ENCODE results near the gene SLC29A3.
A peak's percentile ranks its signal among the peaks of the same experiment; 100 is the strongest.
"Not testable (repeated sequence)": the region's sequence is repeated elsewhere in the genome, so short reads cannot be mapped to it uniquely, and the experiment has no call there.

The SLC29A3 gene

DNA sequence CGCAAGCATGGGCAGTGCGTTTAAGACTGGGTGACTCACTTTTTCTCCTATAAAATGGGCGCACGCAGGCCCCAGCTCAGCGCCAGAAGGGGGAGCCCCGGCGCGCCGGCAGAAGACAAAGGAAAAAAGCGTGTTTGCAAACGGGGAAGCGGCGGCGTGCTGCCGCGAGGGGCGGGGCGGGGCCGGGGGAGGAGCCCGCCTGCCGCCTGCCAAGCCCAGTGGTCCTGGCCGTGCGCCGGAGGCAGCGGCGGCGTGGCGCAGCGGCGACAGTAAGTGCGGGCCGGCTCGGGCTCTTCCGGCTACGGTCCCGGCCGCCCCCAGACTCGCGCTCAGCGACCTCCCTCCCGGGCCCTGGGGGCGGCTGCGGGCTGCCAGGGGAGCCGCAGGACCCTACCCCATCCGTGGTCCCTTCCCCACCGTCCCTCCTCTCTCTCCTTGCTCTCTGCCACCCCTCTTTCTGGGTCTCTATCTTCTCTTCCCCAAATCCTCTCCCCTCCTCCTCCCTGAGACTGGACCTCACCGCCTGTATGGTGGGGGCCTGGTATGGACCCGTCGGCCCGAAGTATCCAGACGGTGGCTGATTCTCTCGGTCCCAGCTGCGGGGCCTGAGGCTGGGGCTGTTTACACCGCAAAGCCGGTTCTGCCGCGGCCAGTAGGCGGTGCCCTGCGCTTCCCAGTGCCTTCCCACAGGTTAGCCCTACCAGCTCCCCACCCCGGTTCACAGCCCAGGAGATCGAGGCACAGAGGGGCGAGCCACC lies at the start of gene SLC29A3:
SLC29A3 (plus strand) TSS at position 218 of the 758 bp plus-strand sequence; CDS start at position 269, 51 bp downstream.
- peak; percentile 96 for DNase-seq (ENCODE audit: low spot score)

DNA sequence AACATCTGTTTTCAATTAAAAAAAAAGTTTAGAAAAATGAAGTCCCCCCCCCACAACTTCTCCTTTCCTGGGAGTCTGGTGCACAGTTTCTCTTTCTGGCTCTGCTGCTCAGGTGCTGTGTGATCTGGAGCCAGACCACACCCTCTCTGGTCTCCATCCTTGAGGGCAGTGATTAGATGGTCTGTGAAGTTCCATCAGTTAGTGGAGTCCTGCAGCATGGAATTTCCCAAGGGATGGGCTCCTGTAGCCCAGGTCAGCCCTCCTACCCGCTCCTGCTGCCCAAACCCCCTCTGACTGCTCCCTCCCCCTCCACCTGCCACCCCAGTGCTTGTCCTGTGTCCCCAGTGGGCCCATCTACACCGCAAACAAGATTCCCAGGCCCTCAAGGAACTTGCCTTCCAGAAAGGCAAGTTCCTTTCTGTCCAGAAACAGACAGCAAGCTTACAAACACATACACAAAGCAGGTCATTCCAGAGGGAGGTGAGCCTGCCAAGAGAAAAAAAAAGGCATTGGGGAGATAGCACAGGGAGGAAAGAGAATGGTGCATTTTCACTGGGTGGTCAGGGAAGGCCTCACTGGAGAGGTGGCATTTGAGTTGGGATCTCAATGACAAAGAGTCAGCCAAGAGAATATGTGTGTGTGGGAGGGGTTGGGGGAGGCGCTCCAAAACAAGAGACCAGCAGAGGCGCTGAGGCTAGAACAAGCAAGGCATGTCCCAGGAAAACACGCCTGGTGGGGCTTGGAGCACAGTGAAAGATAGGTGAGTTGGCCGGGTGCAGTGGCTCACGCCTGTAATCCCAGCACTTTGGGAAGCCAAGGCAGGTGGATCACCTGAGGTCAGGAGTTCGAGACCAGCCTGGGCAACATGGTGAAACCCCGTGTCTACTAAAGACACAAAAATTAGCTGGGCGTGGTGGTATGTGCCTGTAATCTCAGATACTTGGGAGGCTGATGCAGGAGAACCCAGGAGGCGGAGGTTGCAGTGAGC lies 49.5 kb upstream of the SLC29A3 start:
- DNase-seq (ENCODE audit: low spot score), result no peak

DNA sequence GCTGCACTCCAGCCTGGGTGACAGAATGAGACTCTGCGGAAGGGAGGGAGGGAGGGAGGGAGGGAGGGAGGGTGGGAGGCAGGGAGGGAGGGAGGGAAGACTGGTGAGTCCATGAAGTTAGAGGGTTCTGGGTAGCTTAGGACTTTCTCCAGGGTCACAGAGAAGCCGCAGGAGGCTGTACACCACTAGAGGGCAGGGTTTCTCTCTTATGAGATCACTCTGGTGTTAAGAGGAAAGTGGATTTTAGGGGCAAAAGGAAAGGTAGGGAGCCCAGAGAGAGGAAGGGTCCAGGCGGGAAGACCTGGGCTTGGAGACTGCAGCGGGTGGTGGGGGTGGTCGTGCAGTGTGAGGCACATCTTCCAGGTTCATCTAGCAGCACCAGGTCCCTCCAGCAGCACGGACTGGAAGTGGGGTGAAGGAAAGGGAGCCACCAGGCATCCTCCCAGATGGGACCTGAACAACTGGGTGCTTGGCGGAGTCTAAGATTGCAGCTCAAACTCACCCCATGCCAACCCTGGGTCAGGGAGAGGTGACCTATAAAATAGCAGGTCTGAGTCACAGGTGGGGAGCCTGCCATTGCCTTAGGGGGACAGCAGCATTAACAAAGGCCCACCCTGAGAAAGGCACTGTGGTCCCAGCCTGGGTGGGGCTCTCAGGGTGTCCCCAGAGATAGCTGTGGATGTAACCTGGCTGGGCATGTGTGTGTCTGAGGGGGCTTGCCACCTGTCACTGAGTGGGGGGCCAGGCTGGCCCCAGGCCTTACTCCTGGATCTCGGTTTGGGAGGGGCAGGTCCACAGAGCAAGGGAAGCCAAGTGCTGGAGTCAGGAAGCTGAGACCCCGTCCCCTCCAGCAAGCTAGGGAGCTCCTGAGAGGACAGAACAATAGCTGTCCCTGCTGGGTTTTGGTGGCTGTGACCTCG lies 48.5 kb upstream of the SLC29A3 start:
- DNase-seq (ENCODE audit: low spot score), result peak; percentile 83

DNA sequence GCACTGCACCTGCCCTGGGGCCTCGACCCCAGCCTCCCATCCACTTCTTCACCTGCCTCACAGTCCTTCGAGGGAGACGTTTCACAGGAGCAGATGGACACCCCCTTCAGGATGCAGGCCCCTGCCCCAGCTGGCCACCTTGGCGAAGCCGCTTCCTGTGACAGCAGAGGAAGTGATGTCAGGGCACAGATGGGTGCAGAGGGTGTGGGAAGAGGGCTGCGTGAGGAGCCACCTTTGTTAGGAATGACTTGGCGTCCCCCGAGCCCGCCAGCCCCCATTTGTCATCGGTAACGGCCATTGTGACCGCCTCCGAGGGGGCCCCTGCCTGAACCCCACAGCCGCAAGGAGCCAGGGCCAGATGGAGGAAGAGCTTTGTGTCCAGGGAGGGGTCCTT lies 47.4 kb upstream of the SLC29A3 start:
- DNase-seq (ENCODE audit: low spot score), result no peak

DNA sequence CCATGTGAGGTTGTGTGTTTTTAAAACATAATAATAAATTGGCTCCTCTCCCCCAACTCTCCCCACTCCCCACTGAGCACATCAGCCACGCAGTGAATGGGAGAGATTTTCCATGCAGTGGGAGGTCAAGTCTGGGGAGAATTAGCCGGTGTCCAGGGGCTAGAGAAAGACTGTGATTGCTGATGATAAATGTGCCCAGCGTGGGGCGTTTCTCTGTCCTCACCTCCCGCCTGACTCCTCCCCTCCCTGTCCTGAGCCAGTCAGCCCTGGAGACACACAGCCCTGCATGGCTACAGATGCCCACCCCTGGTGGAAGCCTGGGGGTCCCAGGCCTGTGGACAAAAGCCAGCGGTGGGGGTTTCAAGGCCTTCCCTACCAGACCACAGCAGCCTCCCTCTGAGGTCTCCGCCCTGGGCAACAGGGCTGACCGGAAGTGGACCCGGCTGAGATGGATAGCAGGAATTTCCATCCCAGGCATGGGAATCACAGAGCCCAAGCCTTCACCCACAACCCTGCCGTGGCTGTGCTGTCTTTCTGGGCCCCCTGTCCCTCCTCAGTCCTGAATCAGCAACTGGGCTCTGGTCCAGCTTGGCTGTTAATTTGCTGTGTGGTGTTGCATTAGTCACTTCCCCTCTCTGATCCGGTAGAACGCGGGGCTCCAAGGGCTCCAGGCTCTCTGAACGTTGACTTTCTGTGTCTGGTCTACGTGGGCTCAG lies 46.8 kb upstream of the SLC29A3 start:
- peak; percentile 71 for DNase-seq (ENCODE audit: low spot score)

DNA sequence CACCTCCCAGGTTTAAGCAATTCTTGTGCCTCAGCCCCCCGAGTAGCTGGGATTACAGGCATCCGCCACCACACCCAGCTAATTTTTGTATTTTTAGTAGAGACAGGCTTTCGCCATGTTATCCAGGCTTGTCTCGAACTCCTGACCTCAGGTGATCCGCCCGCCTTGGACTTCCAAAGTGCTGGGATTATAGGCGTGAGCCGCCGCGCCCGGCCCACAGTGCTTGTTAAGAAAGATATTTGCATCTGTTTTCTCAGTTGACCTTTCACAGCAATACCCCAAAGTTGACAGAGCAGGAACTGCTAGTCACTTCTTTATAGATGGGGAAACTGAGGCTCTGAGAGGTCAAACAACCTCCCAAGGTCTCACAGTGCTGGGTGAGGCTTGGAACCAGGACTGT lies 46.1 kb upstream of the SLC29A3 start:
- DNase-seq (ENCODE audit: low spot score), result not testable (repeated sequence)

DNA sequence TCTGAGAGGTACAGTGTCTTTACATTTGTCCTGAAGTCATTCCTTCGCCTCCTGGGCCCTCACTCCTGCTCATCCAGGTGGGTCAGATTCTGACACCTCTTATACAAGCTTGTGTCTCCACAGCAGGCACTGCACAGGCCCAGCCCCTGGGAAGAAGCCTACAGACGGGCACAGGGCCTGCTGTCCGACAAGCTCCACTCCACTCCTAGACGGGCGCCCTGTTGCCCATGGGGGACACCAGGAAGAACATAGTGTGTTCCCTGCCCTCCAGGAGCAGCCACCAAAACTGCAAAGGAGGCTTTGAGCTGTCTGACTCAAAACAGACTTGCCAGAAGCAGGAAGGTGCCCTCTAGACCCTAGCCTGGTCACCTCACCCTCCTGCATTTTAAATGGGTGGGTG lies 45.6 kb upstream of the SLC29A3 start:
- no peak for DNase-seq (ENCODE audit: low spot score)

DNA sequence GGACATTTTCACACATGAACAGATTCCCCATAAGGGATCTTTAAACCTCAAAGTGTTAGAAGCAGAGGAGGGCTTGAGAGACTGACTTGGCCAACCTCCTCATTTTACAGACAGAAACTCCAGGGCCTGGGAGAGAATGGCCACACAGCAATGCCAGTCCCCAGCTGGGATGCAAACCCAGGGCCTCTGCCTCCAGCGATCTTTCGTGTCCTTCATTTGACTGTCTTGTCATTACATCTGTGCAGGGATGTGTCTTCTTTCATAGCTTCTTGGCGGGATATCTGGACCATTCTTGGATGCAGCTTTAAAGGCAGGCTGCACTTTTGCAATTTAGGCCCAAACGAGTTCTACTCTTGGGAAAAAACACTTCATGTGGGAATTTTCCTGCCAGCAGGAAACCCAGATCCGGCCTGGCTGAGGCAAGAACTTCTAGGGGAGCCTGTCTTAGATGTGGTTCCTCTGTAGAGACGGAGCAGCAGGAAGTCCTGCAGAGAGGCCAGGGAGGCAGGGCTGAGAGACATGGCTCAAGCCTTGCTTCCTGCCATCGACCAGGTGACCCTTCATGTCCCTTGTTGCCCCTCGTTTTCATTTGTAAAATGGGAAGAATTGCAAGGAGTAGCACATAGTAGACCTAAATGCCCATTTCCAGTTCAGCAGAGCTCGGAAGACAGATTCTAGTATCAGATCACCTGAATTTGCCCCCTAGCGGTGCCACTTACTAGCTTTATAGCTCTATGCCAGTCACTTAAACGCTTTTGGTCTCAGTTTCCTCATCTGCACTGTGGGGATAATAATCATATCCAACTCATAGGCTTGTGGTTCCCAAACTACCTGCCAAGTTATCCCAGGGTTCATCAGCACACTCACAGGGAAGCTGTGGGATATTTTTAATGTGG lies 43.9 kb upstream of the SLC29A3 start:
- no peak for DNase-seq (ENCODE audit: low spot score)

DNA sequence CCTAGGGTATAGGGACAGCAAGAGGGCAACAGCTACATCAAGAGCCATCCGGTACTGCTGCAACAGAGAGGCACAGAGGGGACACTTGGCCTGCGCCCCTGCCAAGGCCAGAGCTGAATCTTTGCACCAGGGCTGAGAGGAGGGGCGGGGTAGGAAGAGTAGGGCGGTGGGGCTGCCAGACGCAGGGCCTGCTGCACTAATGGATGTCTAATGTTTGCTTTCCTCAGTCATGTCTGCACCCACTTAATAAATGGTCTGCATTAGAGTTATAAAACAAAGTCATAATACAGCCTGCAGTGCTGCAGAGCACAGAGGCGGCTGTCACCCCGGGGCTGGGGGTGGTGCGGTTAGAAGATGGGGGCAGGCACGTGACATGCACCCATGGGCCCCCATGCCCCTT lies 42.2 kb upstream of the SLC29A3 start:
- DNase-seq (ENCODE audit: low spot score), result no peak

DNA sequence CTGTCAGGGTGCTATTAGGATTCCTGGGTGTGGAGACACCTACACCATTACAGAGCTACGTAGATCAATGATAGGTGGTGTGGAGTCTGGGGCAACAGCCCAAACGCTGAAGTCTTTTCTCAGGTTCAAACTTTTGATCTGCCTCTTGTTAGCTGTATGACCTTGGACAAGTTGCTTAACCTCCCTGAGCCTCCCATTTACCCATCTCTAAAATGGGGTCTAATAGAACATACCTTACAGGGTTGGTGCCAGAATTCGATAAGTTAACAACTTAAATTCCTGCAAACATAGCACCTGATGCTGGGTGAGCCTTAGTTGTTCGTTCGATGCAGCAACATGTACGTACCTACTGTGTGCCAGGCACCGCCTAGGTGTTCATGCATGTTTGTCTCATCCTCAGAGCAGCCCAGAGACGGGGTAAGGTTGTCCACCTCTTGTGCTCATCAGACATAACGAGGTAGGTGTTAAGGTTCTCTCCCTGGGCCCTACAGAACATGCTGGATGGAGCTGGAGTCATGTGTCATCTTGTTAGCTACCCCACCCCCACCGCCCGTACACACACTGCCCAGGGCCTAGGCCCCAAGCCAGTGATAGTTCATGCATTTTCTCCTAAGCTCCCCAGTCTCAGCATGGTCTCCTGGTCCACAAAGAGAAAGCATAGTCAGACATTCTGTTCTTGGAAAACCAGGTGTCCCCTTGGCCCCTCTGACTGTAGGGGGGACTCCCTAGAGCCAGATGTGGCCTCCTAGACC lies 41.0 kb upstream of the SLC29A3 start:
- DNase-seq (ENCODE audit: low spot score), result no peak

DNA sequence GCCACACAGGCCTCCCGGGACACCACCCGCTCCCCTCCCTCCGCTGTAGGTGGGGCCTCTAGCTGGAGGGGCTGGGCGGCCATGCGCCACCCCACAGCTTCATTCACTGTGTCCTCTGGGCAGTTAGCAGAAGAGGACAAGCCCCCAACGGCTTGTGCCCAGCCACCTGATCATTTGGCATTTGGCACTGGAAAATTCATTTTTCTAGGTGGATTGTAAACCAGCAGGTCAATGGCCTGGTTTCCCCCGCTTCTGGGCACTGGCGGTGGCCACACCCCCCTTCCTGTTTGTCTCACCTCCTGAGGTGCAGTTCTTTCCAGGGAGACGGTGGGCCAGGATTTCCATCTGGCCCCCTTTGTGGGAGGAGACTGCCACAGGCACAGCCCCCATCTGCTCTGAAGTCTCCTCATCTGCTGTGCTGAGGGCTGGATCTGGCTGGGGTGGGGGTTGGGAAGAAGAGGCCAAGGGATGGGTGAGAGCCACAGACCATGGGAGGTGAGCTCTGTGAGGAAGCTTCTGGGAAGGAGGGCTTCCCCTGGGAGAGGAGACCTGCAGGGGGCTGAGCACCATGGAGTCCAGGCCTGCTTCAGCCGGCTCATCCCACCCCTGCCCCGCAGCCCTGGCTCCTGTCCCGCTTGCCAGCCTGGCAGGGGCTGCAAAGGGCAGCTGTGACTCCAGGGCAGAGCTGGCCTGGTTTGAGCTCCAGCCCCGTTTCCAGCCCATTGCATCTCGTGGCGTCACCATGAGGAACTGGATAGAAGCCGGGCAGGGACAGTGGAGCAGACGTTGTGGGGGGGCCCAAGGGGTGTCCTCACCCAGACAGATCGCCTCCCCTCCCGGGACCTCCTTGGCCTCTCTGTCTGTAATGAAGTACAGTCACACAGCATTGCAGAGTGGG lies 40.1 kb upstream of the SLC29A3 start:
- DNase-seq (ENCODE audit: low spot score), result no peak

DNA sequence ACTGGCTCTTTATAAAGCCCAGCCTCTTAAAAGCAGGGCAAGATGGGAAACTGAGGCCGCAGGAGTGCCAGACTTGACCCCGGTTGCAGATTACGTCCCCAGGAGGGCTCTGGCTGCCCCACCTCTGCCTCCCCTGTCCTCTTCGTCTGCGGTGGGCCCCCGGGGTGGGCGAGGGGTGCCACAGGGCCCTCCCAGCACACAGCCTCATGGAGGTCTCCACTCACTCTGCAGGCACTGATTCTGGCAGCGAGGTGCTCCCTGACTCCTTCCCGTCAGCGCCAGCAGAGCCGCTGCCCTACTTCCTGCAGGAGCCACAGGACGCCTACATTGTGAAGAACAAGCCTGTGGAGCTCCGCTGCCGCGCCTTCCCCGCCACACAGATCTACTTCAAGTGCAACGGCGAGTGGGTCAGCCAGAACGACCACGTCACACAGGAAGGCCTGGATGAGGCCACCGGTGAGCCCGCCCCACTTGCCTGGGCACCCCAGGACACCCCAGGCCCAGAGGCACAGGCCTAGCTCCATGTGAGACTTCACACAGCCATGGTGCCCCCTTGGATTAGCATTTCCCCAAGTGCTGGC lies 39.4 kb upstream of the SLC29A3 start:
- DNase-seq (ENCODE audit: low spot score), result no peak

DNA sequence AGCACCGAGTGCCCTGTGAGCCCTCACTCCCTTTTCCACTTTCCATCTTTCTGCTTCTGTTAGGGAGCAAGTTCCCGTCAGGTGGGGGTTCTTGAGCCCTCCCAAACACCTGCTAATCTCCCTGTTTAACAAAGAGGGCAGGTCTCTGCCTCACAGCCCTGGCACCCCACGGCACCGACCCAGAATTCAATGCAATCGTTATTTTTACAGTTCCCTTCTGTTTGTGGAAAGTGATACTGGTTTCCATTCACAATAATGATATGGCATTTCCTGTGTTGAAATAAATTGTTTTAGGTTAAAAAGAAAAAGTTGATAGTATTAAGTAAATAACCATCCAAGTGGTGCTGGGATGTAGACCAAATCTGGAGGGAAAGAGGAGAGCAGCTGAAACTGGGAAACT lies 38.8 kb upstream of the SLC29A3 start:
- DNase-seq (ENCODE audit: low spot score), result no peak

DNA sequence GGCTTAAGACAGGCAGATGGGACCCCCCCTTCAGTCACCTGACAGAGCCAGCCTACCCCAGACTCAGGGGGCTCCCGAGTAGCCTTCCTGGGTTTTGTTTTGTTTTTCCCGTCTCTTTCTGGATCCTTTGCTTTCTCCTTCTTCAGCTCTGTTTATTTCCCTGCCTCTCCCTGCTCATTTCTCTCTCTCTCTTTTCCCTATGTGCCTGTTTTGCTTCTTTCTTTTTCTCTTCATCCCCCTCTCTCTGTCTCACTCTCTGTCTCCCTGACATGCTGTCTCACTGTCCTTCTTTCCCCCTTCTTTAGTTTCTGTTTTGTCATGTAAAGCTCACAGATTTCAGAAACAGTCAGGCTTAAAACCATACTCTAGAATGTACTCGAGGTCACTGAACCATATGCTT lies 38.2 kb upstream of the SLC29A3 start:
- no peak for DNase-seq (ENCODE audit: low spot score)

DNA sequence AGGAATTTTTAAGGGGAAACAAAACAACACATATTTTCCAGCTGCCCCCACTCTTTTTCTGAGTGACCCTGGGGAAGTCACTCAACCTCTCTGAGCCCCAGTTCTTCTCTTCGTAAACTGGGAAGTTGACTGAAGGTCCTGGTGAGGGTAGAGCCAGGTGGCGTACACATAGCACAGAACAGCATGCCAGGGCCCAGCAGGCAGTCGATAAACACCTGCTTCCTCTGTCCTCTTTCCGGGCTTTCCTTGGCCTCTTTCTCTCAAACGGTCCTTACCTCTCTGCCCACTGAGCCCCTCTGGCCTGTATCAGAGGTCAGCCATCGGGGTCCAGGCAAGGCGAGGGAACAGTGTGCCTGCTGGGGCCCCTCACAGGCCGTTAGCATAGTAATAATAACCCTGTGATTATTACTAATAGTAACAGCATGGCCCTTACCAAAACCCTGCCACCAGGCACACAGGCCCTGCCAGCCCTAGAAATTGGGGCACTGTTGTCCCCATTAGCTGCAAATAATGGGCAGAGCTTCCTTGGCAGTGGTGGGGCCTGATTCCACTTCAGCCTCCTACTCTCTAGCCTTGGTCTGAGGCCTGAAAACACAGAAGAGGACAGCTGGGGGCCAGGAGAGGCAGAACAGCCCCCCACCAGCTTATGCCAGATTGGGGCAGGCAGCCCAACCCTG lies 37.3 kb upstream of the SLC29A3 start:
- no peak for DNase-seq (ENCODE audit: low spot score)

DNA sequence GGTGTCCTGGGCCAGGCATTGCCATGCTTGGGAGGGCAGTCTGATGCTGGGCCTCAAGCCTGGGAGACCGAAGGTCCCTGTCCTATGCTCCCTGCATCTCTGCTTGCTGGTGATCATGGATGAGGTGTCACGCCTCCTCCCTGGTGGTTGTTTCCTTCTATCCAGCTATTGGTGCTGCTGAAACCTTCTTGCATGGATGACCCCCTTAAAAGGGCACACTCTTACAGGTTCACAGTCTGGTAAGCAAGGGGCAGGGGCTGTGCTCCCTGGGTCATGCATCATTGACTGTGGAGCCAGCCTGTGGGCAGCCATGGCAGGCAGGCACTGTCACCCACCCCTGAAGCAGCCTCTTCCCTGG lies 36.8 kb upstream of the SLC29A3 start:
- no peak for DNase-seq (ENCODE audit: low spot score)

DNA sequence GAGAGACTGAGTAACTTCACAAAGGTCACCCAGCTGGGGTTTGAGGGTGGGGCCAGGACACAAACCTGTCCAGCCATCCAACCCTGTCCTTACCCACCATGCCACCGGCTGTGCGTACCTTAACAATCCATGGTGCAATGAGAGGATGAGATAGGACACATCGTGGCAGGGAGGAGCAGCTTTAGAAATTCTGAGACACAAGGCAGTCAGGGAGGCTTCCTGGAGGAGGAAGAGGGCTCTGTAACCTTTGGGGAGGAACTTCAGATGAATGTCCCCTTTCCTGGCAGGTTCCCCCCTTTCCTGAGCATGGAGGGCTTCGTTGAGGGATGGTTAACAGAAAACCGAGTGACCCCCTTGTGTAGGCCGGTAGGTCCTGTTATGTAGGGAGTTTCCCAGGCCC lies 35.6 kb upstream of the SLC29A3 start:
- no peak for DNase-seq (ENCODE audit: low spot score)

DNA sequence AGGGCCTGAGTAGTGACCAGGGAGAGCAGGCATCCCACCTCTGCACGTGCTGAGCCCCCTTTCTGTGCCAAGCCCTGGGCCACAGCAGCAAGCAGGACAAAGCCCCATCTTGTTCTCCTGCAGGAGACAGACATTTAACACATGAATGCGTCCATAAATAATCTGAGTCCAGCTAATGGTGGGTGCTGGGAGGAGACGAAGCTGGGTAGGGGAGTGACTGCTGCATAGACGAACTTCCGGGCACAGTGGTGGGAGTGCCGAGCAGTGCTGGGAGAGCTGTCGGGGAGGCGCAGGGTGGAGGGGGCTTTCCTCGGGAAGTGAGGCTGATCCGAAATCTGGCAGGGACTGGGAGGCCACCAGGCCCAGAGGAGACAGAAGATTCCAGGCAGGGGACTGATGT lies 35.2 kb upstream of the SLC29A3 start:
- no peak for DNase-seq (ENCODE audit: low spot score)

Measured in AG20443 (cell line).